Measurements from ENCODE around the gene RNF166. TPM values are rescaled to one million over a fixed set of nuclear protein-coding genes. Genes with fewer than 3 reads are reported as not detected.

The RNF166 gene
- total and polyA plus RNA-seq, 2 of the 13 experiments (the other 11 are each of a cell fraction or from before 2014, with no cell fraction given): 21.4 to 23.0 TPM

GRCh38 chr16:88736496-88736895 lies 30.3 kb upstream of the RNF166 start:
- ATAC-seq (no peak), FAIRE-seq (no peak), DNase-seq (ENCODE audit: low spot score) (no peak)
- Histone ChIP-seq H3K36me3 (replicated peaks in 1 of 2; ENCODE audit: control insufficient read depth in 1 of 2, insufficient read depth in 2 of 2, low read length in 2 of 2) (peaks cover 38 to 63% of the 10 kb centered on the region in 2 experiments; a peak in 4 of 5 replicates), H4K20me1 (ENCODE audit: insufficient read depth, low read length) (no peaks in the 10 kb centered on the region; the same call in 1 of the 2 replicates), H2AFZ (ENCODE audit: low read length) (no peak overlapping the region), H3K79me2 (ENCODE audit: insufficient read depth, low read length) (no peaks in the 10 kb centered on the region), H3K9ac (ENCODE audit: insufficient read depth, low read depth, low read length) (no peak overlapping the region), H3K4me2 (ENCODE audit: low read depth, low read length) (no peak overlapping the region), H3K4me1 (ENCODE audit: insufficient read depth, low read length) (no peaks in the 10 kb centered on the region), H3K27me3 (ENCODE audit: control insufficient read depth in 1 of 2, insufficient read depth in 2 of 2, low read length in 2 of 2) (no peaks in the 10 kb centered on the region), H3K9me3 (ENCODE audit: low read length) (no peaks in the 10 kb centered on the region), H3K27ac (ENCODE audit: extremely low read length, insufficient read depth, low read length) (no peak overlapping the region), H3K4me3 (replicated peaks in 1 of 3; ENCODE audit: insufficient read depth in 1 of 3, low read depth in 2 of 3, low read length in 3 of 3) (no peak overlapping the region)
- POLR2A ChIA-PET: no interaction called here
- no TSS peak for BruUV-seq (replicated peaks)
- in situ Hi-C loops (cut with HindIII; ENCODE audit: extremely low pct_ligation_motif_present, low pct_unique_long_range_greater_than_20kb): no loop called here
- TF ChIP-seq GABPA (IDR thresholded peaks at IDR 0.05; ENCODE audit: low read depth, low read length): no peak
- no peak for TF ChIP-seq GABPA (CRISPR knock-in tag; IDR thresholded peaks at IDR 0.05; ENCODE audit: low read depth)
- no peak for TF ChIP-seq CHD4 (IDR thresholded peaks at IDR 0.05; ENCODE audit: borderline replicate concordance, low read length)
- TF ChIP-seq ZNF564 (CRISPR knock-in tag; IDR thresholded peaks at IDR 0.05): no peak
- TF ChIP-seq, protein P1, sequence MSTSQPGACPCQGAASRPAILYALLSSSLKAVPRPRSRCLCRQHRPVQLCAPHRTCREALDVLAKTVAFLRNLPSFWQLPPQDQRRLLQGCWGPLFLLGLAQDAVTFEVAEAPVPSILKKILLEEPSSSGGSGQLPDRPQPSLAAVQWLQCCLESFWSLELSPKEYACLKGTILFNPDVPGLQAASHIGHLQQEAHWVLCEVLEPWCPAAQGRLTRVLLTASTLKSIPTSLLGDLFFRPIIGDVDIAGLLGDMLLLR (CRISPR knock-in tag; IDR thresholded peaks at IDR 0.05): no peak
- no peak for TF ChIP-seq NONO (IDR thresholded peaks at IDR 0.05)
- no peak for TF ChIP-seq NONO (CRISPR knock-in tag; conservative IDR thresholded peaks at IDR 0.05)
- no peak for TF ChIP-seq ZBTB7A (CRISPR knock-in tag; IDR thresholded peaks at IDR 0.05)
- no peak for TF ChIP-seq FOXP4 (CRISPR knock-in tag; IDR thresholded peaks at IDR 0.05)
- no peak for TF ChIP-seq ZNF891 (CRISPR knock-in tag; IDR thresholded peaks at IDR 0.05)
- TF ChIP-seq SRSF4 (IDR thresholded peaks at IDR 0.05; ENCODE audit: low read depth, low read length, poor library complexity, severe bottlenecking): no peak
- no peak for TF ChIP-seq NR2F6 (IDR thresholded peaks at IDR 0.05)
- no peak for TF ChIP-seq NR2F6 (CRISPR knock-in tag; IDR thresholded peaks at IDR 0.05)
- TF ChIP-seq ZNF468 (CRISPR knock-in tag; IDR thresholded peaks at IDR 0.05): no peak
- TF ChIP-seq PHF20 (CRISPR knock-in tag; IDR thresholded peaks at IDR 0.05): no peak
- TF ChIP-seq, protein P2, sequence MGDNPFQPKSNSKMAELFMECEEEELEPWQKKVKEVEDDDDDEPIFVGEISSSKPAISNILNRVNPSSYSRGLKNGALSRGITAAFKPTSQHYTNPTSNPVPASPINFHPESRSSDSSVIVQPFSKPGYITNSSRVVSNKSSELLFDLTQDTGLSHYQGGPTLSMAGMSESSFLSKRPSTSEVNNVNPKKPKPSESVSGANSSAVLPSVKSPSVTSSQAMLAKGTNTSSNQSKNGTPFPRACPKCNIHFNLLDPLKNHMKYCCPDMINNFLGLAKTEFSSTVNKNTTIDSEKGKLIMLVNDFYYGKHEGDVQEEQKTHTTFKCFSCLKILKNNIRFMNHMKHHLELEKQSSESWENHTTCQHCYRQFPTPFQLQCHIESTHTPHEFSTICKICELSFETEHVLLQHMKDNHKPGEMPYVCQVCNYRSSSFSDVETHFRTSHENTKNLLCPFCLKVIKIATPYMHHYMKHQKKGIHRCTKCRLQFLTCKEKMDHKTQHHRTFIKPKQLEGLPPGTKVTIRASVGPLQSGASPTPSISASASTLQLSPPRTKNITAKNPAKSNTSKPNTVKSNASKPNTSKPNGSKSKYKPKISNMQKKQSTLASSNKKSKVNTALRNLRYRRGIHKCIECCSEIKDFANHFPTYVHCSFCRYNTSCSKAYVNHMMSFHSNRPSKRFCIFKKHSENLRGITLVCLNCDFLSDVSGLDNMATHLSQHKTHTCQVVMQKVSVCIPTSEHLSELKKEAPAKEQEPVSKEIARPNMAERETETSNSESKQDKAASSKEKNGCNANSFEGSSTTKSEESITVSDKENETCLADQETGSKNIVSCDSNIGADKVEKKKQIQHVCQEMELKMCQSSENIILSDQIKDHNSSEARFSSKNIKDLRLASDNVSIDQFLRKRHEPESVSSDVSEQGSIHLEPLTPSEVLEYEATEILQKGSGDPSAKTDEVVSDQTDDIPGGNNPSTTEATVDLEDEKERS (CRISPR knock-in tag; IDR thresholded peaks at IDR 0.05): no peak
- TF ChIP-seq, protein P3, sequence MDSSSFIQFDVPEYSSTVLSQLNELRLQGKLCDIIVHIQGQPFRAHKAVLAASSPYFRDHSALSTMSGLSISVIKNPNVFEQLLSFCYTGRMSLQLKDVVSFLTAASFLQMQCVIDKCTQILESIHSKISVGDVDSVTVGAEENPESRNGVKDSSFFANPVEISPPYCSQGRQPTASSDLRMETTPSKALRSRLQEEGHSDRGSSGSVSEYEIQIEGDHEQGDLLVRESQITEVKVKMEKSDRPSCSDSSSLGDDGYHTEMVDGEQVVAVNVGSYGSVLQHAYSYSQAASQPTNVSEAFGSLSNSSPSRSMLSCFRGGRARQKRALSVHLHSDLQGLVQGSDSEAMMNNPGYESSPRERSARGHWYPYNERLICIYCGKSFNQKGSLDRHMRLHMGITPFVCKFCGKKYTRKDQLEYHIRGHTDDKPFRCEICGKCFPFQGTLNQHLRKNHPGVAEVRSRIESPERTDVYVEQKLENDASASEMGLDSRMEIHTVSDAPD (CRISPR knock-in tag; IDR thresholded peaks at IDR 0.05): no peak
- CTCF ChIA-PET (ENCODE audit: low intra/inter-chr PET ratio, low total read pairs): interaction anchor here (2.2 kb wide), 1 partner anchor 121 kb away, joined by 8 read pairs; no protein-coding TSS in a partner anchor
- 90% methylated on average over 2 of the region's 21 CpGs for WGBS (ENCODE audit: low lambda C conversion rate)
- intact Hi-C loops (cut with micrococcal nuclease; ENCODE audit: unreplicated experiment): no loop called here
